NCI-H69 (cell line): ENCODE data around the gene CHURC1.

Experiments used
- DNase-seq: peaks from one replicate; lab custom pipeline; 2025; lab: John Stamatoyannopoulos, UW

The CHURC1 gene

GRCh38 chr14:64938972-64939816, 24.9 kb downstream of the CHURC1 start:
- DNase-seq = peak; percentile 92

GRCh38 chr14:64939817-64940190, 25.5 kb downstream of the CHURC1 start:
- no peak for DNase-seq

- DNase-seq = peak; percentile 55
Measured at GRCh38 chr14:64940336-64940910, 26.2 kb downstream of the CHURC1 start.

GRCh38 chr14:64942531-64943111, 28.4 kb downstream of the CHURC1 start, which contains the start of gene GPX2:
Gene GPX2, minus strand, starts transcription at chr14:64942745. Its CDS starts 19 bp downstream, at chr14:64942726.
- peak; percentile 98 for DNase-seq

- DNase-seq = no peak
Measured at GRCh38 chr14:64943556-64943955, 29.3 kb downstream of the CHURC1 start.

- DNase-seq = peak; percentile 40
Measured at GRCh38 chr14:64944041-64944440, 29.8 kb downstream of the CHURC1 start.

- DNase-seq = no peak
Measured at GRCh38 chr14:64944861-64945260, 30.6 kb downstream of the CHURC1 start.

- no peak for DNase-seq
Measured at GRCh38 chr14:64945431-64946178, 31.4 kb downstream of the CHURC1 start.

GRCh38 chr14:64946310-64947045, 32.2 kb downstream of the CHURC1 start:
- DNase-seq = peak; percentile 38

GRCh38 chr14:64947710-64948611, 33.7 kb downstream of the CHURC1 start:
- DNase-seq = no peak

- DNase-seq = no peak
Measured at GRCh38 chr14:64948612-64949210, 34.5 kb downstream of the CHURC1 start.

- no peak for DNase-seq
Measured at GRCh38 chr14:64950889-64951288, 36.6 kb downstream of the CHURC1 start.

GRCh38 chr14:64951291-64951690, 37.0 kb downstream of the CHURC1 start:
- no peak for DNase-seq

GRCh38 chr14:64951724-64952123, 37.5 kb downstream of the CHURC1 start:
- DNase-seq = no peak

GRCh38 chr14:64952598-64953309, 38.5 kb downstream of the CHURC1 start:
- DNase-seq = no peak

GRCh38 chr14:64953310-64953654, 39.0 kb downstream of the CHURC1 start:
- DNase-seq = no peak

GRCh38 chr14:64953661-64954060, 39.4 kb downstream of the CHURC1 start:
- DNase-seq = no peak

GRCh38 chr14:64954491-64955240, 40.4 kb downstream of the CHURC1 start:
- no peak for DNase-seq

- DNase-seq = peak; percentile 84
Measured at GRCh38 chr14:64955297-64955696, 41.0 kb downstream of the CHURC1 start.
